Gastroesophageal sphincter (tissue), 2 donors: ENCODE data around the gene KIAA1217.

Source experiments
- POLR2A ChIP-seq, 2 donors: fragments of 450-650 bp; IDR thresholded peaks; one replicate each; pipeline ENCODE4 v1.6.1; 2017; ENCODE audit warnings: antibody characterized with exemption in 2 of 2, mild to moderate bottlenecking in 2 of 2, moderate library complexity in 1 of 2
- POLR2AphosphoS5 ChIP-seq: sonication (generic); formaldehyde crosslinking; IDR thresholded peaks from one replicate; pipeline ENCODE4 v1.6.1; 2017; ENCODE audit warnings: antibody characterized with exemption

GRCh38 chr10:24214762-24215161, 5.8 kb downstream of the KIAA1217 start:
- no peak for TF ChIP-seq POLR2A (IDR thresholded peaks at IDR 0.05)
- TF ChIP-seq POLR2AphosphoS5 = no peak
